GM18507 (cell line): ENCODE data around the gene SIGLEC9.

Experiments
- DNase-seq: peaks from one replicate; pipeline ENCODE4 v3.0.0; 2011; ENCODE audit warnings: low read depth; ENCODE audit not compliant: insufficient read length; ENCODE audit errors: extremely low spot score
- FAIRE-seq: peaks from 2 replicates; lab custom pipeline; 2011; peaks lifted over from hg19 to GRCh38; lab: Jason Lieb, UNC

SIGLEC9 gene

GRCh38 chr19:51124729-51125128 is at the start of gene SIGLEC9:
SIGLEC9 (plus strand) TSS chr19:51124906; CDS start chr19:51124975, 69 bp downstream.
- FAIRE-seq (no peak), DNase-seq (no peak)

- no peak for DNase-seq
- no peak for FAIRE-seq
Observed at GRCh38 chr19:51075998-51076397, 48.7 kb upstream of the SIGLEC9 start.

- DNase-seq: no peak
- FAIRE-seq: no peak
Observed at GRCh38 chr19:51076631-51077213, 48.0 kb upstream of the SIGLEC9 start.

- no peak for DNase-seq
- no peak for FAIRE-seq
Observed at GRCh38 chr19:51078104-51078503, 46.6 kb upstream of the SIGLEC9 start.

- no peak for DNase-seq
- FAIRE-seq: no peak
Observed at GRCh38 chr19:51078731-51079130, 46.0 kb upstream of the SIGLEC9 start.

GRCh38 chr19:51079481-51080110 is 45.1 kb upstream of the SIGLEC9 start:
- FAIRE-seq (no peak), DNase-seq (no peak)

GRCh38 chr19:51081476-51081875 is 43.2 kb upstream of the SIGLEC9 start:
- DNase-seq (no peak), FAIRE-seq (no peak)

GRCh38 chr19:51082611-51083010 is 42.1 kb upstream of the SIGLEC9 start, which contains the start of gene KLK14:
KLK14 (minus strand) TSS chr19:51082887; CDS start chr19:51082614, 273 bp downstream.
- DNase-seq (no peak), FAIRE-seq (no peak)

GRCh38 chr19:51083181-51083580 is 41.5 kb upstream of the SIGLEC9 start:
- DNase-seq (no peak), FAIRE-seq (no peak)

GRCh38 chr19:51083783-51084182 is 40.9 kb upstream of the SIGLEC9 start:
- FAIRE-seq: no peak
- no peak for DNase-seq

GRCh38 chr19:51084505-51084904 is 40.2 kb upstream of the SIGLEC9 start:
- DNase-seq: no peak
- no peak for FAIRE-seq

- FAIRE-seq (no peak), DNase-seq (no peak)
Observed at GRCh38 chr19:51086153-51086850, 38.4 kb upstream of the SIGLEC9 start.

- DNase-seq: no peak
- no peak for FAIRE-seq
Observed at GRCh38 chr19:51089786-51090185, 34.9 kb upstream of the SIGLEC9 start.

GRCh38 chr19:51090471-51090870 is 34.2 kb upstream of the SIGLEC9 start:
- FAIRE-seq: no peak
- no peak for DNase-seq

GRCh38 chr19:51091126-51091525 is 33.6 kb upstream of the SIGLEC9 start:
- DNase-seq (no peak), FAIRE-seq (no peak)

- FAIRE-seq (no peak), DNase-seq (no peak)
Observed at GRCh38 chr19:51091895-51092873, 32.5 kb upstream of the SIGLEC9 start.

GRCh38 chr19:51093101-51093500 is 31.6 kb upstream of the SIGLEC9 start:
- DNase-seq (no peak), FAIRE-seq (no peak)

- FAIRE-seq: no peak
- DNase-seq: no peak
Observed at GRCh38 chr19:51093510-51094345, 31.0 kb upstream of the SIGLEC9 start.
